DND-41 (cell line): ENCODE data around the gene KRTAP3-1.

Experiments used
- ATAC-seq: fragments of 200-7000 bp; cut with Tn5 transposase; 3 replicates; pipeline ENCODE4 v1.9.1; 2021; ENCODE audit warnings: low read depth; ENCODE audit not compliant: insufficient read depth
- DNase-seq: peaks from one replicate; pipeline ENCODE4 v3.0.0-alpha.2; 2020
- H2AFZ ChIP-seq: 2 replicates; pipeline ENCODE4 v1.6.0; 2012; ENCODE audit warnings: low read depth, low read length
- H3K27ac ChIP-seq: 2 replicates; pipeline ENCODE4 v1.5.1; 2012; ENCODE audit warnings: low read length, inconsistent platforms
- H3K27me3 ChIP-seq: fragments of 200-600 bp; sonication (generic); 2 replicates; pipeline ENCODE4 v1.6.0; 2012; ENCODE audit warnings: low read length, mild to moderate bottlenecking, inconsistent platforms; ENCODE audit not compliant: insufficient read depth, poor library complexity
- H3K36me3 ChIP-seq: 2 replicates; pipeline ENCODE4 v1.5.1; 2012; ENCODE audit warnings: low read length, inconsistent platforms; ENCODE audit not compliant: insufficient read depth
- H3K4me1 ChIP-seq: 2 replicates; pipeline ENCODE4 v1.5.1; 2012; ENCODE audit warnings: mild to moderate bottlenecking, low read length; ENCODE audit not compliant: insufficient read depth
- H3K4me2 ChIP-seq: 2 replicates; pipeline ENCODE4 v1.6.0; 2012; ENCODE audit warnings: mild to moderate bottlenecking, moderate library complexity, low read length, inconsistent platforms; ENCODE audit not compliant: insufficient read depth
- H3K4me3 ChIP-seq, 2 experiments: fragments of 200-600 bp in 1 of 2; shearing (Covaris generic) in 1 of 2; 2 replicates each; pipeline ENCODE4 v1.5.1; 2012 to 2016; ENCODE audit warnings: inconsistent platforms in 2 of 2, low read length in 2 of 2, mild to moderate bottlenecking in 2 of 2, low read depth in 1 of 2, moderate library complexity in 1 of 2
- H3K79me2 ChIP-seq: 2 replicates; pipeline ENCODE4 v1.6.0; 2012; ENCODE audit warnings: low read length, inconsistent platforms; ENCODE audit not compliant: insufficient read depth
- H3K9ac ChIP-seq: 2 replicates; pipeline ENCODE4 v1.6.0; 2012; ENCODE audit warnings: low read depth, mild to moderate bottlenecking, inconsistent platforms, low read length, moderate library complexity
- H3K9me3 ChIP-seq: 2 replicates; pipeline ENCODE4 v1.5.1; 2012; ENCODE audit warnings: low read length, moderate library complexity, mild to moderate bottlenecking, inconsistent platforms; ENCODE audit not compliant: insufficient read depth, severe bottlenecking
- H4K20me1 ChIP-seq: 2 replicates; pipeline ENCODE4 v1.6.0; 2012; ENCODE audit warnings: low read length; ENCODE audit not compliant: insufficient read depth
- EZH2 ChIP-seq: IDR thresholded peaks from 3 replicates; pipeline ENCODE4 v1.6.1; 2012; ENCODE audit warnings: borderline replicate concordance, low read depth, mild to moderate bottlenecking, moderate library complexity, low read length, inconsistent platforms; ENCODE audit not compliant: severe bottlenecking
- TF ChIP-seq, protein P1 (sequence below): IDR thresholded peaks from 2 replicates; pipeline ENCODE4 v1.5.1; 2012; ENCODE audit warnings: borderline replicate concordance, low read length, moderate library complexity, mild to moderate bottlenecking; ENCODE audit not compliant: poor library complexity, severe bottlenecking; ENCODE audit errors: extremely low read depth

KRTAP3-1 gene

DNA sequence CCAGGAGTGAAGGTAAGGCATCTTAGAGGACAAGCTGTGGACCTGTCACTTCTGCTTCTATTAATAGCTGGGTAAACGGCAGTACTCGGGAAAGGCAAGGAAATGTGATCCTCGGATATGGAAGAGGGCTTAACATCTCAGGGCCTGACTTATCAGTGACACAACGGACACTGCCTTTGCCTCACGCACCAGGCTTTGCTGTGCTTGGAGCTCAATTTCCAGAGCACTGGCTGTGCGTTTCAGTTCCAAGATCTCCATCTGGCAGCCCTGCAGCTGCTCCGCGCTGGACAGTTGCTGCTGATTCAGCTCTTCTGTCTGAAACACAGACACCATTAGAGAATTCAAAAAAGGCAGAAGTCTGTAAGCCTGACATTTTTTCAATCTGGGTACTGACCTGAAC lies 28.3 kb downstream of the KRTAP3-1 start:
- Histone ChIP-seq H3K9me3 (no peaks in the 10 kb centered on the region), H3K4me1 (no peaks in the 10 kb centered on the region), H3K27me3 (peaks cover 23% of the 10 kb centered on the region), H3K27ac (no peak overlapping the region), H3K79me2 (no peaks in the 10 kb centered on the region), H3K9ac (no peak overlapping the region), H3K4me2 (no peak overlapping the region), H4K20me1 (no peaks in the 10 kb centered on the region), H3K36me3 (no peaks in the 10 kb centered on the region), H3K4me3 (no peak overlapping the region), H2AFZ (no peak overlapping the region)
- ATAC-seq (no peak), DNase-seq (no peak)
- no peak for TF ChIP-seq EZH2
- TF ChIP-seq, protein P1, sequence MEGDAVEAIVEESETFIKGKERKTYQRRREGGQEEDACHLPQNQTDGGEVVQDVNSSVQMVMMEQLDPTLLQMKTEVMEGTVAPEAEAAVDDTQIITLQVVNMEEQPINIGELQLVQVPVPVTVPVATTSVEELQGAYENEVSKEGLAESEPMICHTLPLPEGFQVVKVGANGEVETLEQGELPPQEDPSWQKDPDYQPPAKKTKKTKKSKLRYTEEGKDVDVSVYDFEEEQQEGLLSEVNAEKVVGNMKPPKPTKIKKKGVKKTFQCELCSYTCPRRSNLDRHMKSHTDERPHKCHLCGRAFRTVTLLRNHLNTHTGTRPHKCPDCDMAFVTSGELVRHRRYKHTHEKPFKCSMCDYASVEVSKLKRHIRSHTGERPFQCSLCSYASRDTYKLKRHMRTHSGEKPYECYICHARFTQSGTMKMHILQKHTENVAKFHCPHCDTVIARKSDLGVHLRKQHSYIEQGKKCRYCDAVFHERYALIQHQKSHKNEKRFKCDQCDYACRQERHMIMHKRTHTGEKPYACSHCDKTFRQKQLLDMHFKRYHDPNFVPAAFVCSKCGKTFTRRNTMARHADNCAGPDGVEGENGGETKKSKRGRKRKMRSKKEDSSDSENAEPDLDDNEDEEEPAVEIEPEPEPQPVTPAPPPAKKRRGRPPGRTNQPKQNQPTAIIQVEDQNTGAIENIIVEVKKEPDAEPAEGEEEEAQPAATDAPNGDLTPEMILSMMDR, result no peak

DNA sequence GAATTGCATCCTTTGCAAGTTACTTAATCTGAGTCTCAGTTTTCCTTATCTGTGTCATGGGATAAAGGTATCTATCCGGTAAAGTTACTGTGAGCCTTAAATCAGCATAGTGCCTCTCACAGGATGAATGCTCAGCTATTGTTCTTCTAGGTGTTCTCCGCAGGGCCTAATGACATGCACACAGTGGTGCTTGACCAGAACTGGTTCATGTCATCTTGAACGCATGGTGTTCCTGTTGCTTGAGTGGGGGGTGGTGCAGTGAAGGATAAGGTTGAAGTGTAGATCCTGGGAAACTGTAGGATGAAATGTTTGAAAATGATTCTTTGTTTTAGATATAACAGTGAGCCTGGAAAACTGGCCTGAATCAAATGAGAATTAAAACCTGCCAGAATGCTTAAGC lies 28.8 kb downstream of the KRTAP3-1 start:
- Histone ChIP-seq H3K9me3 (no peaks in the 10 kb centered on the region), H3K79me2 (no peaks in the 10 kb centered on the region), H3K9ac (no peak overlapping the region), H3K4me2 (no peak overlapping the region), H3K27me3 (peaks cover 23% of the 10 kb centered on the region), H3K27ac (no peak overlapping the region), H3K36me3 (no peaks in the 10 kb centered on the region), H3K4me3 (no peak overlapping the region), H4K20me1 (no peaks in the 10 kb centered on the region), H3K4me1 (no peaks in the 10 kb centered on the region), H2AFZ (no peak overlapping the region)
- ATAC-seq, result no peak
- DNase-seq, result no peak
- TF ChIP-seq, protein P1, result no peak

DNA sequence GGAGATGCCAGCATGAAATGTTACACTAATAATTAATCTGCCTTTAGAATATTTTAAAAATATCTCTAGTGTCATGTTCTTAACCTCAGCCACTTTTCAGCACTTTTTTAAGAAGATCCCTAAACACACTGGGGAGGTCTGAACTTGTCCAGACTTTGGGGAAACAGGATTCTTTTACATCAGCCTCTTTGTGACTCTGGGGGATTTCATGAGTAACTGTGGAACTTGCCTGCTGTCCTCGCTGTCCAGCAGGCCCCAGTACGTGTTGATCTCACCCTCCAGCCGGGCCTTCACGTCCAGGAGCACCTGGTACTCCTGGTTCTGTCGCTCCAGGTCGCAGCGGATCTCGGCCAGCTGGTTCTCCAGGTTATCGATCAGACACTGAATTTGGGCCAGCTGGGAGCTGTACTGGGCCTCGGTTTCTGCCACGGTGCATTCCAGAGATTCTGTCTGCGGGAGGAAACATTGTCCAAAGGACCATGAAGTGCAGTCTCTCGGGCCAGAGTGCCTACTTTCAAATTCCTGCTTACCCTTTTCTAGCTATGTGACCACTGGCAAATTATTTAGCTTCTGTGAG lies 30.3 kb downstream of the KRTAP3-1 start:
- no peaks in the 10 kb centered on the region for H3K36me3 ChIP-seq
- TF ChIP-seq, protein P1, result no peak
- TF ChIP-seq EZH2, result no peak
- no peaks in the 10 kb centered on the region for H3K79me2 ChIP-seq
- no peak overlapping the region for H2AFZ ChIP-seq
- H3K9me3 ChIP-seq, result no peaks in the 10 kb centered on the region
- no peak overlapping the region for H3K4me3 ChIP-seq
- H3K4me2 ChIP-seq, result no peak overlapping the region
- no peak overlapping the region for H3K9ac ChIP-seq
- no peaks in the 10 kb centered on the region for H3K4me1 ChIP-seq
- no peak for DNase-seq
- H3K27me3 ChIP-seq, result peaks cover 12% of the 10 kb centered on the region
- no peak for ATAC-seq
- H4K20me1 ChIP-seq, result no peaks in the 10 kb centered on the region
- H3K27ac ChIP-seq, result no peak overlapping the region

DNA sequence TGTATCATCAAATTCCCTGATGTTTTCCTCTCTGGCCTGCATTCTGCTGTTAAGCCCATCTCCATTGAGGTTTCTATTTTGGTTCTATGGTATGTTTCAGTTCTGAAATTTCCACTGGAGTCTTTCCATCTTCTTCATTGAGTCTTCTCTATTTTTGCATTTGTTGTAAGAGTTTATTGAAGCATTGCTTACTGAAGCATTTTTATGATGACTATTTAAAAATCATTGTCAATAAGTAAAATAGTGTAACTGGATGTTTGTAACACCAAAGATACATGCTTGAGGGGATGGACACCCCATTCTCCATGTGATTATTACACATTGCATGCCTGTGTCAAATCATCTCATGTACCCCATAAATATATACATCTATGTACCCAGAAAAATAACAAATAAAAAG lies 33.4 kb downstream of the KRTAP3-1 start:
- no peak for DNase-seq
- Histone ChIP-seq H3K79me2 (no peaks in the 10 kb centered on the region), H4K20me1 (no peaks in the 10 kb centered on the region), H3K27ac (no peak overlapping the region), H3K27me3 (peaks cover 16% of the 10 kb centered on the region), H3K4me2 (no peak overlapping the region), H2AFZ (no peak overlapping the region), H3K9me3 (no peaks in the 10 kb centered on the region), H3K36me3 (no peaks in the 10 kb centered on the region), H3K4me3 (no peak overlapping the region), H3K4me1 (no peaks in the 10 kb centered on the region), H3K9ac (no peak overlapping the region)
- TF ChIP-seq EZH2, result no peak
- no peak for ATAC-seq
